NCI-H128 (cell line): ENCODE results near the gene RAB27B.
"Not testable (repeated sequence)": the region's sequence is repeated elsewhere in the genome, so short reads cannot be mapped to it uniquely, and the experiment has no call there.

Experiments used
- DNase-seq: peaks from one replicate; lab custom pipeline; 2025; ENCODE audit not compliant: unreplicated experiment; lab: John Stamatoyannopoulos, UW

RAB27B gene, protein sequence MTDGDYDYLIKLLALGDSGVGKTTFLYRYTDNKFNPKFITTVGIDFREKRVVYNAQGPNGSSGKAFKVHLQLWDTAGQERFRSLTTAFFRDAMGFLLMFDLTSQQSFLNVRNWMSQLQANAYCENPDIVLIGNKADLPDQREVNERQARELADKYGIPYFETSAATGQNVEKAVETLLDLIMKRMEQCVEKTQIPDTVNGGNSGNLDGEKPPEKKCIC

DNA sequence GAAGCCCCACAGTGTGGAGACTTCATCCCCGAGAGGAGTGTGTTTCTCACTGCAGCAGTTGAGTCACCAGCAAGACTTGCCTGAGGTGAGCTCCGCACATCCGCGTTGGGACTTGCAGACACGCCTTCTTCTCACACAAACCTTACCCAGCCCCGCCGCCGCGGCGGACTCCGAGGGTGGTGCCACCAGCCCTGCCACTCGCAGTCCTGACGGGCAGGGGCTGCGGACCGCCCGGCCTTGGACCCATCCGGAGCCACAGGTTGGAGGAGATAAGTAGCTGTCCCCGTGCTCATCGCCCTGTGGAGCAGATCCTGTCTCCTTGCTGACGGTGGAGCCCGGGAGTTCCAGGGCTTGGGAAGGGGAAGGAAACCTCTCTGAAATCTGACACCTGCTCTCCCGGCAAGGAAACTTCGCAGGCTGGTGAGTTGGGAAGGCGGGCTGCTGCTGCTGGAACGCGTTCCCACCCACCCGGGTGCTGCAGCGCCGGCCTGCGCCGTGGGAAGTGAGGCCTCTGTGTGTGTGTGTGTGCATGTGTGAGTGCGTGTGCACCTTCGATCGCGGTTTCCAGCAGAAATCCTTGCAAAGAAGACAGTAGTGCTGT is at the start of gene RAB27B:
RAB27B (plus strand) TSS at position 197 of the 601 bp plus-strand sequence. CDS start 49,109 bp downstream, outside the sequence.
- peak; percentile 45 for DNase-seq

DNA sequence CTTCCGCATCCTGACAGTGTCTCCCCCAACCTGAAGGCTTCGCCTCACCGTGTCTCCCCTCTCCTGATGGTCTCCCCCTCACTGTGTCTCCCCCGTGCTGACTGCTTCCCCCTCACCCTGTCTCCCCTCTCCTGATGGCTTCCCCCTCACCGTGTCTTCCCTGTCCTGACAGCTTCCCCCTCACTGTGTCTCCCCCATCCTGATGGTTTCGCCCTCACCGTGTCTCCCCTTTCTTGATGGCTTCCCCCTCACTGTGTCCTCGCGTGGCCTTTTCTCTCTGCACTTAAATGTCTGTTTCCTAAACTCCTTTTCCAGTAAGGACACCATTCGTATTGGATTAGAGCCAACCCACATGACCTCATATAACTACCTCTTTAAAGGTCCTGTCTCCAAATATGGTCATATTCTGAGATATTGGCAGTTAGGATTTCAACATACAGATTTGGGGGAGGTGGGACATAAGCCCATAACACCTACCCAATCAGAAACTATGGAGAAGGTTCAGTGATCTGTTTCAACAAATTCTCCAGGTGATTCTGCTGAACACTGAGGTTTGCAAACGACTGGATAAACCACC is 47.9 kb upstream of the RAB27B start:
- no peak for DNase-seq

DNA sequence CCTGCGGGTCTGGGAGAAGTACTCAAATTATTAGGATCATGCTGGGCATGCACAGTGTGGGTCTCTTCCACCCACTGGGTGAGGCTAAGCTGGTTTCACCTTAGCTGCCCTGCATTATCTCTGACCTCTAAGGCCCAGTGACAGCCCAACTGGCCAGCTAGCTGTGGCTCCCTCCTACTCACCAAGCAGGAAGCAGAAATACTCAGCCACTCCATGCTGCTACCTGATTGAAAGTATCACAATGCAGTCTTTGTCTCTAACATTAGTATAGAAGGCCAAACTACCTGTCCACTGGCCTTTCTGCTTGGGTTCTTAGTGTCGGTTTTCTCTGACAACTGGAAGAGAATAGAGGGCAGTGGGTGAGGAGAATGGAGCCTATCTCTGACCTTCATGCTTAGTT is 47.3 kb upstream of the RAB27B start:
- DNase-seq: no peak

DNA sequence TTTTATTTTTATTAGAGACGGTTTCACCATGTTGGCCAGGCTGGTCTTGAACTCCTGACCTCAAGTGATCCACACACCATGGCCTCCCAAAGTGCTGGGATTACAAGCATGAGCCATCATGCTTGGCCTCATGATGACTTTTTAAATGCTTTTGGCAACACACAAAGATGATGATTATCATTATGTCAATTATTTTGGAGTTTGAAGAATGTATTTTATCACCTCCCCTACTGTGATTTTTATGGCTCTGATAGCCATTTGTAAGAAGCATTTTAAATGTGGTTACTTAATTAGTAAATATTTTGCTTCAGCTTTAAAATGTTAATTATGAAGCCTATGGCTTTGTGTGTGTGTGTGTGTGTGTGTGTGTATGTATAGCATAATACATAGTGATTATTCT is 45.1 kb upstream of the RAB27B start:
- no peak for DNase-seq

DNA sequence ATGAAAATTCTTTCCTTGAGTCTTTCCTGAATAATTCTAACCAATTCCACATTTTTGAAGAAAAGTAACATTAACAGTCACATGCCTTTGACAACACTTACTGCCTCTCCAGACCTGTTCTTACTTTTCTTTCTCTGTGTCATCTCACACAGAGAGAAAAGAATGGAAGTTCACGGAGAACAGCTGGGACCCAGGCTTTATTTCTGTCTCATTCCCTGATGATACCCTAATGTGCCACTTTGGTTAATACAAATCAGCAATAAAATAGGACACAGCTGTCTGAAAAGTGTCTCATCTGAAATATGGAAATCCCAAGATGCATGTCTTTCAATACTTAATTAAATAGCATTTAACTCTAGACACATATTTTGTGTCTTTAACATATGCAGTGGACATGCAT is 42.1 kb upstream of the RAB27B start:
- DNase-seq: no peak

DNA sequence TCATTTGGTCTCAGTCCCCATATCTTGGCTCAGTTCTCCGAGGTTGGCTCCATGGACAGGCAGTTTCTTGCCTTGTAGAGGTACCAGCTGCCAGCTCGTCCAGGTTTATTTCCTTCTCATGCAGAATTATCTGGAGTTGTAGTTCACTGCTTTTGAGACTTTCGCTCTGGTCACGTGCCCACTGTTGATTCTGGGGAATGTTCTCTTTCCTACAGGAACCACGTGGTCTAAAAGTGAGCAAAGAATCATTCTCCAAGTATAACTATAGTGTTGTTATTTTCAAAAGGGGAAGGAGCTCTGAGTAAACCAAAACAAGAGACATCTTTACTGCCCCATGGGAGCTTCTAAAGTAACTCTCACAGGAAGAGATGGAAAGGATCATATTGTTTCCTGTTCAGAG is 41.2 kb upstream of the RAB27B start:
- DNase-seq: no peak

DNA sequence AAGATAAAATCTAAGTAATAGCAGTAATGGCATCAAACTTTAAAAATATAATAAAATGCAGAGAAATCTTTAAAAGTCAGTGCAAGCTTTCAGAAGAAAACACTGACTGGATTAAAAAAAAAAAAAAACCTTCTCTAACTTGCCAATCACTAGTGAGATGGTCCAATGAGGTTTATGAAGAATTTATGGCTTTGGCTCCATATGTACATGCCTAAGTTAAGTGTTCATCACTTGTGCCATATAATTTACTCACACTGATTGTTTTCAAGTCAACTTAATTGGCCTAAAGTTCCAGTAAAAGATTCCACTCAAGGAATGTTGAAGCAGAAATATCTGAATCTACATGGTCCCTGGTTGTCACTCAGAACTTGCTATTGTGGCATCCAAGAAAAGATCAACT is 40.7 kb upstream of the RAB27B start:
- DNase-seq: no peak

DNA sequence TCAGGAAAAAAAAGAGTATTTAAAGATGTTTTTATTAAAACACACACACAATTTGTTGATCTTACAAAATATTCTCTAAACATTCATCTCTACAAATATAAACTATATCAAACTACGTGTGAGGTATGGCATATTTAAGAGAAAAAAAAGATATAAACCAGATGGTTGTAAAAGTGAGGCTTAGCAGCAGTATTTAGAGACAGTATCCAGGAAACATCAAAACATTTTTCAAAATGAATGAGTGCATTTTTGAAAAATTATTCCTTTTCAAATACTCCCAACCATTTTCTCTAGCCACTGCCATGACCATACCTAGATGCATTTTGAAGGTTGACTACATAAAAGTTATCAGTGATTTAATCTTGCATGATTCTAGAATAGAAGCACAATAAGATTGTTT is 38.2 kb upstream of the RAB27B start:
- no peak for DNase-seq

DNA sequence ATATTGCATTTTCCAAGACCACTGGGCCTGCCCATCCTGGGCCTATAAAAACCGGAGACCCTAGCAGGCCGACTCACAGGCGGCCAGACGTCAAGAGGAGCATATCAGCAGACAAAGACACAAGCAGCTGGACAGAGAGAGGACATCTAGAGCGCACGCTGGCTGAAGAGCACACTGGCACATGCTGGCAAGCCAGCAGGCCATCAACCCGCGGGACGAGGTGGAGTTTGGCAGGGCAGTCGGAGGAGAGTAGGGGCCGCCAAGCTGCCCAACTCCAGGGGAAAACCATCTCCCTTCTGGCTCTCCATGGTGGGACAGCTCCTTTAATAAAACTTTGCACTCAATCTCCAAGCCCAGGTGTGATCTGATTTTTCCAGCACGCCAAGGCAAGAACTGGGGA is 36.6 kb upstream of the RAB27B start:
- DNase-seq: no peak

DNA sequence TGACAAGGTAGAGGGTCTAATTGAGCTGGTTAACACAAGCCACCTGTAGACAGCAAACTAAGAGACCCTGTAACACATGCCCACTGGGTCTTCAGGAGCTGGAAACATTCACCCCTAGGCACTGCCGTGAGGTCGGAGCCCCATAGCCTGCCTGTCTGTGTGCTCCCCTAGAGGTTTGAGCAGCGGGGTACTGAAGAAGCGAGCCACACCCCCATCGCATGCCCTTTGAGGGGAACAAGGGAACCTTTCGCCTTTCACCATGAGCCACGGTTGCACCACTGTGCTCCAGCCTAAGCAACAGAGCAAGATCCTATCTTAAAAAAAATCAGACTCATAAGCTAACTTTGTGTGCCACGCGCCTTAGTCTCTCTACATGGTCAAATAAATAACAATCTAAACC is 36.2 kb upstream of the RAB27B start:
- no peak for DNase-seq

DNA sequence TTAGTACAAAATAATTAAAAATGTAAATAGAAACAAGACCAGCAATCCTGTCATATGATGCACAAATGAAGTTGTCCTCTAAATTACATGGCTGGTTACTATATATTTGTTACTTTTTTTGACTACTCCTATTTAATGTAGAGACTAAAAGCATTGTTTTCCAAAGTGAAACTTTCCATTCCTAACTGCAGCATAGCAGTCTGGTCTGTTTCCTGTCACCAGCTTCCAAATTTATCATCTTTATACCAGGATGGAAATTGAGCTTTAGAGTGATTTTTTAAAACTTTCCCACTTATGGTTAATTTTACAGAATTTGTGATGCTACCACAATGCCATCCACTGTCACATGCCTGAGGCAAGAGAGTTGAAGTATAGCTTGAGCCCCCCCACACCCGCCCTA is 33.5 kb upstream of the RAB27B start:
- DNase-seq: no peak

DNA sequence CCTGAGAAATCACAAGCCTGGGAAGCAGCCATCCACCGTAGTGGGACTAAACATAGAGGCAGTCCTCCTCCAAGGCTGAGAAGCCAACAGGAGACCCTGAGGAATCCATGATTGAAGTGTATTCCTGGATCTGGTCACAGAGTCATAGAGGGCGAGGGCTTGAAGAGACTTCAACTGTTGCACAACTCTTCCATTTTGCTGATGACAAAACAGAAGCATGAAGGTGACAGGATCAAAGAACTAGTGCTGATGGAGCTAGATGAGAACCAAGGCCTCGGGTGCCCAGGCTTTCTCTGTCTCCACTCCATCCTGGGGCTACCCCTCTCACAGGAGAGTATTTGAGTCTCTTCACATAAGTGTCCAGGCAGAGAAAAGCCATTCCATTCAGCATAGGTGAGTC is 30.1 kb upstream of the RAB27B start:
- DNase-seq: no peak

DNA sequence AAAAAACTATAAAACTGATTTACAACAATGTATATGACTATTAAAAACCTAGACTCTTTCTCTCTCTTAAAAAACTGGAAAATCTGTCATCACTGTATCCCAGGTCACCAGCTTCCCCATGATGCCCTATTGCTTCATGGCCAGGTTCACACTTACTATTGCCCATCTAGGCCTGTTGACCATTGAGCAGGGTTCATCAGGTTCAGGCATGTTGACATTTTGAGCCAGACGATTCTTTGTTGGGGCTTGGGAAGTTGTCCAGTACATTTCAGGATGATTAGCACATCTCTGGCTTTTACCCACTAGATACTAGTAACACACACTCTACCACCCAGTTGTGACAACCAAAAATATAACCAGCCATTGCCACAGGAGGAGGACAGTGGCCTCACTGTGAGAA is 26.9 kb upstream of the RAB27B start:
- DNase-seq: no peak

DNA sequence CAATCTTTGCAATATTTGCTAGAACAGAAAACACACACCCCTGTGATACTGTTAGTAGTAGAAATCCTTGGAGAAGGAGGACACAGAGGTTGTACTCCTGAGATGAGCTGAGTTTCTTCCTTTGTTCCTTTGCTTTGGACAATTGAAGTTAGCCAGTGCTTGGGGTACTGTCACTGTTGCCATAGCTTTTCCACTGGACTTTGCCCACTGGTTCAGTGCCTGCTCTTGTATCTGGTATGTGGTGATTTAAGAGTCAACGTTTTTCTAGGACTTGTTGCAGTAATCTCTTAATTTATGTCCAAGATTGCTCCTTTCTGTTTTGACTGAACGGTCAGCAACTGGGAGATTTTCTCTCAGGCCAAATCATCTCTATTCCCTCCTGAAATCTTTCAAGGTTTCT is 26.1 kb upstream of the RAB27B start:
- no peak for DNase-seq

DNA sequence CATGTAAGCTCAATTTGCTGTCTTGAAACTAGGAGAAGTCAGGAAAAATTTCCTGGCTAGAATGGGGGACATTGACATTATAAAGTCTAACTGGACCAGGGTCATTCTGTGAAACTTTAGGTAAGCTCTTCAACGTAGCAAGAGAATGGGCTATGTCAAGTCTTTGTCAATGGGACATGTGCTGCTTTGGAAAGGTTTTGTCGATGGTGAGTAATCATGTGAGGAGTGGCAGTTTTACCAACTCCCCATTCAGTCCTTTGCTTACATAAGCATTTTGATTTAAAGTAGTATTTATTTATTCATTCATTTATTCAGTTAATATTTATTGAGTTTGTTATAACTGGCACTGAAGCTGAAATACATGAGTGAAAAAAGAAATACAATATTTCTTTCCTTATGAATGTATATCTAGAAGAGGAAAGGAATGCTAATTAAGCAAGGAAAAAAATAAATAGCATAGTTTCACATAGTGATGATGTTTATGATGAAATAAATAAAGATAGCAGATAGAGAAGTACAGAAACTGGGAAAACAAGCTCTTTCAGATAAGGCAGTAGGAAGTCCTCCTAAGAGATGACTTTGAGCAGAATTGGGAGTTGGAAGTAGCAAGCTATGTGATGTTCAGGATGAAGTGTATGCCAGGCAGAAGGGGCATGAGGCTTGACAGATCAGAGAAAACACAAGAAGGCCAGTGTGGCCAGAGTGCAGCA is 25.4 kb upstream of the RAB27B start:
- DNase-seq: no peak

DNA sequence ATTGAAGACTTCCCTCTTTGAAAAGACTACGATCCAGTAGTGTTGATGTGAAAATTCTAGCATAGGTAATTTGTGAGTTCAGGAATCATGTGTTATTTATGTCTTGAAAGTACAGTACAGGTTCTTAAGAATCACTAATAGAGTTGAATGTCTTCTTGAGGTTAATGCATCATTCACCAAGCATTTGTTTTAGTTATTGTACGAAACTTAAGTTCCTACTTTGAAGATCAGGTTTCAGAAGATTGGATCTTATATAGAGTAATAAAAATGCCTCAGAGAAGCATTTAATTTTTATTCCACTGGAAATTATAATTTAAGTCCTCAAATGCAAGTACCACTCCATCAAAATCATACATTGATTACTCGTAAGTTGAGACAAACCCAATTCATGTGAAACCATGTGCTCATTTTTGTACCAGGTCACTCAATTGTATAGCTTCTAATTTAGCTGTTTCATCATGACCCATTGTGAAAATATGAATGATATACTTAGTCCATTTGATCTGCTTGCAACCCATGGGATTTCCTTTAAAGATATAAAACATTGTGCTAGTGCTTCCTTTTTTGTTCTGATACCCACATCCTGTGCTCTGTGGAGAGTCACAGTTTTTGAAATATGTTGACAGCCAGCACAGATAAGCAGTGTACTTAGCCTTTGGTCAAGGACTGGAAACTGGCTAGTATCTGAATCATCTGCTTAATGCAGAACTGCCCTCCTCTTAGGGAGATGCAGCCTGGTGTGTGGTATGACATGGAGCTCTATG is 22.5 kb upstream of the RAB27B start:
- DNase-seq: no peak

DNA sequence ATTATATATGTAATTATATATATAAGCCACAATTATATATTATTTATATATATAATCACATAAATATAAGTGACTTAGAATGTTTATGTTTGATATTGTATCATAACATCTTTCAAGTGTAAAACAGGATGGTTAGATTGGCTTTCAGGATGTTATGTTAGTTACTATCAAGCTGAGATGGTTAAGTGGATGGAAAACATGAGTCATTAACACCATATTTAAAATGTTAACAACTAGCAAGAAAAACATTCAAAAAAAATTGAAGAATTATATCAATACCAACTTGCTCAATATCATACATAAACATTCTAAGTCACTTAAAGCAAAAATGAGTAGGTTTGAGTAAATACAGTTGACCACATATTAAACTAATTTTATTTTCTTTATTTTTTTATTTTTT is 21.8 kb upstream of the RAB27B start:
- no peak for DNase-seq

DNA sequence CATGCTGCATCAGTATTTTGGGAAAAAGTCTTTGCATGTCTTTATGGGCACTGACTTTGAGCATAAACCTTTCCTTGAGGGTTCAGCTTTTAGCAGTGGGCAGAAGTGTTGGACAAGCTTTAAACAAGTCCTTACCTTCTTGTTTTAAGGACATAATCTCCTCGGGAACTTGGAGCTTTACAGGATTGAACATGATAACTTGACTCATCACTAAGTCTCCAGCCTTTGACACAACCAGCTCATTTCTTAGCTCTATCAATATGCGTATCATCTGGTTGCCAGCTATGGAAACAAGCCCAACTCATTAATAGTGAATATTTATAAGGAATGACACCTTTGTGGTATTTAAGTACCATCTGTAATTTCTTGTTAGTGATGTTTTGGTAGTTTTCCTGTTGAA is 21.0 kb upstream of the RAB27B start:
- DNase-seq: no peak

DNA sequence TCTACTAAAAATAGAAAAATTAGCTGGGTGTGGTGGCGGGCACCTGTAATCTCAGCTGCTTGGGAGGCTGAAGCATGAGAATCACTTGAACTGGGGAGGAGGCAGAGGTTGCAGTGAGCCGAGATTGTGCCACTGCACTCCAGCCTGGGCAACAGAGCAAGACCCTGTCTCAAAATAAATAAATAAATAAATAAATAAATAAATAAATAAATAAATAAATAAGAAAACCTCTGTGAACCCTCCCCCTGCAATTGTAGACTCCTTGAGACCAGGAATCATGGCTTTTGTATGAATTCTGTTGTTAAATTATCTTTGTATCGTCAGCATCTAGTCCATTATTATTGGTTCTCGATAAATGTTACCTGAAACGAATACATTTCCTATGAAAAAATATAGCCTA is 17.6 kb upstream of the RAB27B start:
- not testable (repeated sequence) for DNase-seq

DNA sequence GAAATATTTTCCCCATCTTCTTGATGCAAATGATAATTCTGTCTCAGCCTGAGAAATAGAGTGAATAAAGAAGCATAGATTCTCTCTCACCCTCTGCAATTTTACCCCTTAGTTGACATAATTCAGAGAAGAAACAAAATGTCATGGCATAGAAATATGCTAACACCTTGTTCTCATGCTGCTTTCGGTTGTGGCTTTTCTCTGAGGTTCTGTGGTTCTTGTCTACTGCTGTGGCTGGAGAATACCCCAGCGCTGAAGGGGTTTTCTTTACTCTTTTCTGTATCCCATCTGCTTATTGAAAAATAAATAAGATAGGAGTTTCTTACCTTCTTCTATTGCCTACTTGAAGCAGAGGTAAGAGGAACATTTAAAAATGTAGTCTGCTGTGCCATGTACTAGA is 15.4 kb upstream of the RAB27B start:
- DNase-seq: no peak

DNA sequence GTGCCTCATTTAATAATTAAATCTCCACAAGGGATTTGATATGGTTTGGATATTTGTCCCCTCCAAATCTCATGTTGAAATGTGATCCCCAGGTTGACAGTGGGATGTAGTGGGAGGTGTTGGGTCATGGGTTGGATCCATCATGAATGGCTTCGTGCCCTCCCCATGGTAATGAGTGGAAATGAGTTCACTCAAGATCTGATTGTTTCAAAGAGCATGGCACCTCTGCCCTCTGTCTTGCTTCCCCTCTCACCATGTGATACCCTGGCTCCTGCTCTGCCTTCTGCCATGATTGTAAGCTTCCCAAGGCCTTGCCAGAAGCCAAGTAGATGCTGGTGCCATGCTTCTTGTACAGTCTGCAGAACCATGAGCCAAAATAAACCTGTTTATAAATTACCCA is 15.0 kb upstream of the RAB27B start:
- DNase-seq: no peak
